ENCODE results near the gene STK16. TPM values are rescaled to one million over a fixed set of nuclear protein-coding genes. Genes with fewer than 3 reads are reported as not detected.

Gene STK16
- total RNA-seq, 4 donors from 2014 or later = 10.9 to 22.9 (median 16.1) TPM

- no peaks in the 10 kb centered on the region for H3K36me3 ChIP-seq
- DNase-seq (ENCODE audit: low spot score in 2 of 2) = no peak
- 74% methylated on average over 5 of the region's 5 CpGs for WGBS
Measured at GRCh38 chr2:219270055-219270372, 24.7 kb downstream of the STK16 start.

GRCh38 chr2:219271021-219271420, 25.7 kb downstream of the STK16 start:
- no peak for DNase-seq (ENCODE audit: low spot score in 2 of 2)
- 83% methylated on average over 2 of the region's 2 CpGs for WGBS
- Histone ChIP-seq H3K9me3 (no peaks in the 10 kb centered on the region), H3K27ac (no peak overlapping the region), H3K4me3 (no peak overlapping the region), H3K27me3 (no peaks in the 10 kb centered on the region), H3K36me3 (no peaks in the 10 kb centered on the region), H3K4me1 (peaks cover 13% of the 10 kb centered on the region)
- TF ChIP-seq CTCF (IDR thresholded peaks at IDR 0.05) (no peak), EP300 (IDR thresholded peaks at IDR 0.05) (no peak), POLR2A (IDR thresholded peaks at IDR 0.05) (no peak), POLR2AphosphoS5 (IDR thresholded peaks at IDR 0.05) (no peak)

More at GRCh38 chr2:219270055-219270372, 24.7 kb downstream of the STK16 start:
- no peak for TF ChIP-seq CTCF (IDR thresholded peaks at IDR 0.05)
- H3K27me3 ChIP-seq = no peaks in the 10 kb centered on the region
- H3K9me3 ChIP-seq = no peaks in the 10 kb centered on the region
- peaks cover 11% of the 10 kb centered on the region for H3K4me1 ChIP-seq
- no peak overlapping the region for H3K4me3 ChIP-seq
- H3K27ac ChIP-seq = no peak overlapping the region

GRCh38 chr2:219272356-219272755, 27.1 kb downstream of the STK16 start:
- H3K36me3 ChIP-seq = no peaks in the 10 kb centered on the region
- no peaks in the 10 kb centered on the region for H3K27me3 ChIP-seq
- H3K4me1 ChIP-seq = peaks cover 15% of the 10 kb centered on the region
- H3K9me3 ChIP-seq = no peaks in the 10 kb centered on the region
- WGBS = 79% methylated on average over 4 of the region's 4 CpGs
- no peak overlapping the region for H3K27ac ChIP-seq
- no peak for DNase-seq (ENCODE audit: low spot score in 2 of 2)
- H3K4me3 ChIP-seq = no peak overlapping the region
- TF ChIP-seq EP300 (IDR thresholded peaks at IDR 0.05) (no peak), POLR2AphosphoS5 (IDR thresholded peaks at IDR 0.05) (no peak), POLR2A (IDR thresholded peaks at IDR 0.05) (no peak), CTCF (IDR thresholded peaks at IDR 0.05) (no peak)

- no peak for DNase-seq (ENCODE audit: low spot score in 2 of 2)
- no peak for TF ChIP-seq POLR2A (IDR thresholded peaks at IDR 0.05)
- no peak for TF ChIP-seq CTCF (IDR thresholded peaks at IDR 0.05)
- TF ChIP-seq POLR2AphosphoS5 (IDR thresholded peaks at IDR 0.05) = no peak
- no peak for TF ChIP-seq EP300 (IDR thresholded peaks at IDR 0.05)
- no peak overlapping the region for H3K4me3 ChIP-seq
- H3K27ac ChIP-seq = no peak overlapping the region
- 68% methylated on average over 2 of the region's 2 CpGs for WGBS
- H3K9me3 ChIP-seq = no peaks in the 10 kb centered on the region
- peaks cover 21% of the 10 kb centered on the region for H3K4me1 ChIP-seq
- no peaks in the 10 kb centered on the region for H3K36me3 ChIP-seq
- H3K27me3 ChIP-seq = no peaks in the 10 kb centered on the region
Measured at GRCh38 chr2:219272995-219273394, 27.7 kb downstream of the STK16 start.

- Histone ChIP-seq H3K4me1 (peaks cover 31% of the 10 kb centered on the region), H3K36me3 (no peaks in the 10 kb centered on the region), H3K27me3 (no peaks in the 10 kb centered on the region), H3K9me3 (no peaks in the 10 kb centered on the region), H3K27ac (peak overlapping the region; percentile 90), H3K4me3 (no peak overlapping the region)
- DNase-seq (ENCODE audit: low spot score in 2 of 2) = no peak
- TF ChIP-seq CTCF (IDR thresholded peaks at IDR 0.05) (no peak), POLR2AphosphoS5 (IDR thresholded peaks at IDR 0.05) (peak in 1 of 3 donors; percentile 7)
- WGBS = 61% methylated on average over 3 of the region's 3 CpGs
Measured at GRCh38 chr2:219273937-219274336, 28.7 kb downstream of the STK16 start.

Measured in suprapubic skin (tissue), 4 donors.